Embryonic facial prominence (tissue), 1 donor: ENCODE measurements around the gene CACNG4.

Source experiments
- DNase-seq: peaks from one replicate; pipeline ENCODE4 v3.0.0-alpha.2; 2016; ENCODE audit errors: extremely low spot score

The CACNG4 gene

DNA sequence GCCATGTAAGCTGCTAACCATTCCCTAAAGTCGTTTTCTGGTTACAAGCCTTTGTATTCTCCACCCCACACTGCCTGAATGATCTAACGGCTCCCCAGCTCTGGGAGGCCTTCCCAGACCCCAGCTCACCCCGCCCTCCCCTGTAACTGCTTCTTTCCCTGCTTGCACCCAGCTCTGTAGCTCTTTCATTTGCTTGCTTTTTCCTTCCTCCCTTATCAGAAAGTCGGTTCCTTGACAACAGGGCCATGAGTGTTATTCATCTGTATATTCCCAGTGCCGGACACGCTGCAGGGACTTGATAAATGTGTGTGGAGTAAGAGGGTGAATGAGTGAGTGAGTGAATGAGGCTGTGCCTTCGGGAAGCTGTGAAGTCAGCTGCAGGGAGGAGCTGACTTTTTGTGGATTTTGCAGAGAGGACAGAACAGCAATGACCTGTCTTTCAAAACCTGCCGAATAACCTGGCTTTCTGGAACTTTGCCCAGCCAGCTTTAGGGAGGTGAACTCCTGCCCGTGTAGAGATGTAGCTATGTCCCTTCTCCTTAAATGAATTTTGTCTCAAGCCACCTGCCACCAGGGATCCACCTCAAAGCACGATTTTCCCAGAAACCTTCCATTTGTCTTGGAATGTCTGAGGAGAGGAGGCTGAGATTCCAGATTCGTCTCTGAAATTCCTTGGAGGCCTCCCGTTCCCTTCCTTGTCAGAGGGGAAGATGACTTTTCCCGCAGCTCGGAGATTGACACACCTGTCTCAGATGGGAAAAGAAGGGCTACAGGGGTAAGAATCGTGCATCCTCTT lies 20.0 kb upstream of the CACNG4 start:
- DNase-seq: no peak

DNA sequence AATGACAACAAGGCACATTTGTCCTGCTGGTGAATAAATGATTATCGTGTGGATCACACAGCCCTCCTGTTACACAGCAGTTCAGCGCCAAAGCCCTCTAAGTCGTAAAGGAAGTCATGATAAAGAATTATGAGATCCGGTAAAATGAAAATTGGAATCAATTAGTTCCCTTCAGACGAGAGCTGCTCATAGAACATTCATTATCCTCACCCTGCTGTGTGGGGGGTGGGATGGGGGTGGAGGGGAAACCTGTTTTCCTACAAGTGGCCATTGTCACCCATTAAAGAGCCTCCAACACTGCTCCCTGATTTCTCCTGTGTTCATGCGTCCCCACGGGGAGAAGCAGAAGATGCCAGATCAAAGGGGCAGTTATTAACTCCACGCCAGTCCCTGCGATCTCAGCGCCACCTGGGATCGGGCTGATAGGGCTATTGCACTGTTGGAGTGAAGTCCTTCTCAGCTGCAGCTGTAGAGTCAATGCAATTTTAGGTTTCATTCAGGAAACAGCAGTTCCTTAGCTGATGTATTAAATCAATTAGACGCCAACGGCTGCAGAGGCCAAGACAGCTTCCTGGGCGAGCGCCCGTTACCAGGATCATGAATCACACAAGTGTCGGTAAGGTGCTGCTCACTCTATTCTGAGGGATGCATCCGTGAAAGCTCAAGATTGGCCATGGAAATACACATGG lies 19.2 kb upstream of the CACNG4 start:
- no peak for DNase-seq

DNA sequence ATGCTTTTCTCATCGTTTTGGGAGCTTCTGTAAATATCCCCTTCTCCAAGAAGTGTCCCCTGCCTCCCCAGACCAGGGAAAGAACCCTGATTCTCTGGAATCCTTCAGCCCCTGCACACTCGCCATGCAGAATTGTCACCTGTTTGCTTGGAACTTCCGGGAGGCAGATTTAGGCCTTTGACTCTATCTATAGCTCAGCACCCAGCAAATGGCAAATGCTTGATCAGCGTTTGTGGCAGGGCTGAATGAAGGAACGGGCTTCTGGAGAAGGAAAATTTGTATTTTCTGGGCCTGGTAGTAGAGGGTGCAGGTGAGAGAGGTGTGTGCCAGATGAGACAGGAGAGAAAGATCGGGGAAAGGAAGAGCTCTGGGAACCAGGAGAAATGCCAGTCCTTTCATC lies 18.3 kb upstream of the CACNG4 start:
- DNase-seq: no peak

DNA sequence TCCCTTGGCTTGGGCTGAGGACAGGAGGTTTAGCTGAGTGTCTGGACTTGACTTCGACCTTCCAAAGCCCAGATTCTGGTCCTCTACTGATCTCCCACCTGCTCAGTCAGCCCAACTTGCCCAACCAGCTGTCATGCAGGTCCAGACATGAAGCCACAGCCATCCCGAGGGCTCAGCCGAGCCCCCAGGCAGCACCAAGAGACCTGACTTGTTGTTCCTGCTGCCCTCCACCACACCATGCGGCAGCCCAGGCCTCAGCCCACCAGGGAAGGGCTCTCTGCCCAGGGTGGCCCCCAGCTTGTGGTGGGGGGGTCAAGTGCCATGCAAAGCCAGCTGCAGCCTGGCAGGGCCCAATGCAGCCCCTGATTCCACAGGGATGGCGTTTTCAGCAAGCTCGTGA lies 17.2 kb upstream of the CACNG4 start:
- DNase-seq: no peak

DNA sequence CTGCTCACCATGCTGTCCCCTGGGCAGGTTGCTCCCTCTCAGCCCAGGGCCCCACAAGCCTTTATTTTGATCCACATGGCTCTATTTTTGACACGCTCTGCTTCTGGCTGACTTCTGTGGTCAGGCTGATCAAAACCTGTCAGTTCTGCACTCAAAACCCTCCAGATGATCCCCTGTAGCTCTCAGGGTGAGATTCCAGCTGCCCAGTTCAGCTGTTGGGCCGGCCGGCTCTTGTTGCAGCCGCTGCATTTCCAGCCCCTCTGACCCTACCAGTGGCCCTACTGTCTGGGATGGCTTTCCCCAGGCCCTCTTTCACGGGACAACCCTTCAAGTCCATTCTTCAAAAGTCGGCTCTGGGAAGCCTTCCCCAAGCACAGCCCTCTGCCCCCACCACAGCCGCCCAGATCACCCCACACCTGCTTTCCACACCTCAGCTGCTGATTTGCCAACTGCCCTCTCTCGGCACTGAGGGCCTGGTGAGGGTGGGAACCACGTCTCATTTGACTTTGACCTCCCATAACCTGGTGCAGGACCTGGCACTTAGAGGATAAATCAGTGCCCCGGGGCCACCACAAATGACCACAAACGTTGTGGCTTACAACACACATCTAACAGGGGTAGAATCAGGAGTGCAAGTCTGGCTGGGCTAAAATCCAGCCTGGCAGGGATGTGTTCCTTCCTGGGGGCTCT lies 16.3 kb upstream of the CACNG4 start:
- no peak for DNase-seq

DNA sequence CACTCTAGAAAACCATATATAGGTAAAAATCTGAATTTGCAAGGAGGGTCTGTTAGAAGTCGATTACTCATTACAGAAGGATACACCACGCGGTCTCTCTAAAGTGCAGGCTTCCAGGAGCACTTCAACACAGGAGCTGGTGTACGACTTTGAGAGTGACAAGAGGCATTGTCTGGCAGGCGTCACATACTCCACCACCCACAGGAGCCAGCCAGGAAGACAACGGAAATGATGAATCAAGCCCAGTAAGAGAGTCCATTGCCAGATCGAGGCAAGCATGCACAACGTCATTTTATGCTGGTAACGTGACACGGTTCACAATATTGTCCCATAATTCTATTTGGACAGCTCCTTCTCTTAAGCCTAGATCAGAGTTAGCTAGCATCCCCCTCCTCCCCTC lies 15.0 kb upstream of the CACNG4 start:
- no peak for DNase-seq

DNA sequence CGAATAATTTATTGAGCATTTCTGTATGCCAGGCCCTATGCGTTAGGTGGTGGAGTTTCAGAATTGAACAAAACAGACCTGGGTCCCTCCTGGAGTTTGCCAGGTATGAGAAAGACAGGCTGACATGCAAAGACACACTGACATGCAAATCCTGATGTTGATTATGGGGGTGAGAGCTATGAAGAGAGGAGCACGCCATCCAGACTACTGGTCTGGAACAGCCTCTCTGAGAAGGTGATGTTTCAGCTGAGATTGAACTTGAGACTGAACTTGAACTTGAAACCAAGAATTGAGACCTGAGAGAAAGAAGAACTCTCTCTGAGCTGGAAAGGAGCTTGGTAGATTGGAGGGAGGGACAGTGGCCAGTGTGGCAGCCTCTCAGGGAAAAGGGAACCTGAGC lies 14.2 kb upstream of the CACNG4 start:
- no peak for DNase-seq

DNA sequence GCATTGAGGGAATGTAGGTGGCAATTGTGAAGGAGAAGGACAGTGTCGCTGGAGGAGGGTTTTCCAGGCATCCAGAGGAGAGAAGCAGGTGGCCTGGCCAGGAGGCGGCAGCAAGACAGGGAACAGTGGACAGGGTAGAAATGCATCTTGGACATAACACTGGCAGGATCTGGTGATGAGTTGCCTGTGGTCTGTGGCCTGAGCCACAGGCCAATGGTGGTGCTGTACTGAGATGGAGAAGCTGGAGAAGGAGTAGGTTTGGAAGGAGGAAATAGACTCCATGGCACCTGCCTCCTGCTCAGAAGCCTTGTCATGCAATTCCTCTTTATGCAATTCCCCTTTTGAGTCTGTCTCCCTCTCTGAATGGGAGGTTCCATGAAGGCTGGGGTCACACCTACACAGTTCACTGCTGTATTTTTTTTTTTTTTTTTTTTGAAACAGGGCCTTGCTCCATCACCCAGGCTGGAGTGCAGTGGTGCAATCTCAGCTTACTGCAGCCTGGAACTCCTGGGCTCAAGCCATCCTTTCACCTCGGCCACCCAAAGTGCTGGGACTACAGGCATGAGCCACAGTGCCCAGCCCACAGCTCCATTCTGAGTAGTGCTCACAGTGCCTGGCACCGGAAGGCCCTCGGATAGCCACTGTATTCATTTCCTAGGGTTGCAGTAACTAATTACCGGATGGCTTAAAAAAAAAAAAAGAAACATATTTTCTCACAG lies 13.5 kb upstream of the CACNG4 start:
- DNase-seq: no peak

DNA sequence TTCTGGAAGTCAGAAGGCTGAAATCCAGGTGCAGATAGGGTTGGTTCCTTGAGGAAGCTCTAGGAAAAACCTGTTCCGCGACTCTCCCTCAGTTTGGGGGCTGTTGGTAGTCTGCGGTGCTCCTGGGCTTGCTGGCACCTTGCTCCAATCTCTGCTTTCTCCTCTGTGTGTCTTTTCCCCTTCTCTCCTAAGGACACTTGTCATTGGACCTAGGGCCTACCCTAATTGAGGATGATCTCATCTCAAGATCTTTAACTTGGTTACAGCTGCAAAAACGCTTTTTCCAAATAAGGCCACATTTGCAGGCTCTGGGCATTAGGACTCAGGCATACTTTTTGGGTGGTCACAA lies 12.9 kb upstream of the CACNG4 start:
- DNase-seq: no peak

DNA sequence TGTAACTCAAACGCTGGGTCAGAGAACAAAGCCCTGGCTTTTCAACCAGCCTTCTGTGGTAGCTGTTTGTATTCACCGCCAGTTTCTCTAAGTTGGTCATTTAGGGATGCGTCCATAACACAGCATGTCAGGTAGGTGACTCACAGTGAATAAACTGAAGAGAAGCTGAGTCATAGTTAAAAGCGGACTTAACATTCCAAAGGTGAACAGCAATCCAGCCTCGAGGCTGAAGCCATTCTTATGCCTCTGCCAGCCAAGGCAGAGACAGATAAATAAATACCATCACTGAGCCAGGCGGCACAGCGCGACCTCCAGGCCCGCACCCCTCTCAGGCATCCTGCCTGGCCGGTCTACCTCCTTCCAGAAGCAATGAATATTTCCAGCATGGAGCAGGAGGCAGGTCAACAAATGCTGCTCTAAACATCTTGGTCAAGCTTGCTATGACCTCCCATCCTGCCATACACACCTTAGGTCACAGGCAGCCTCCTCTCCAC lies 12.4 kb upstream of the CACNG4 start:
- no peak for DNase-seq

DNA sequence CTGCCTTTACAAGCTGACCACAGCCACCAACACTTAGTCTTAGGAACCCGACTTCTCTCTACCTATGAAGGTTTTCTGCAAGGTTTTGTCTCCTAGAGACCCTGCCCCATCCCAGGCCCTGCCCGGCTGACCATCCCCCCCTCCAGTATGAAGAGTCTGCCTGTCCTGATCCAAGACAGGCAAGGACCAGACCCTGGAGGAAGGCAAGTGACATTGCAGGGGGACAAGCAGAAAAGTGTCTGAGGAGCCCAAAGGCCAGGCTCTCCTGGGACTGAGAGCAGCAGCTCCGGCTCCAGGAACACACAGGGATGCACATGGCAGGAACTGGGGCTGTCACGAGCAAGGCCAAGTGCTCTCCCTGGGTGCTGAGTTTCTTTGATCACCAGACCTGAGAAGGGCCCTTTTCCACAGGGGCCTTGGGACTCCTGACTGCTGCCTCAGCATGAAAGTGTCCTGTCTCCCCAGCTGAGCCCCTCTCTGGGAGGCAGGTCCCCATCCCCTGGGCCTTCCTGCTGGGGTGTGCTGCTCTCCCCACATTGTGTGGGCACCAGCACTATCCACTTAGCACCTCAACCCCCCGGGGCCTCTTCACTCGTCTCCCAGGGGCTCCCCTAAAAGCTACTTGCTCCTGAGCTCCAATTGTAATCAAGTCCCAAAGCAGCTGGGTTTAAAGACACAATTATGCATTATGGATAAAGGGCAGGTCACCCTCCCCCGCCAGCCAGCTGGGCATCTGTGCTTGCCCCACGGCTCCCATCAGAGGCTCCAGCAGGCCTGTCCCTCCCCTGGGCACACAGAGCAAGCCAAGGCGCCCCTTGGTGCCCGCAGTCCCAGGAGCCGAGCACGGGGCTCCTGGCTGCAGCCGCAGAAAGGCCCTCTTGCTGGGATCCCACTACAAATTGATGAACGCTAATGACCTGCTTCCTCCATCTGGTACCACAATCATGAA lies 11.6 kb upstream of the CACNG4 start:
- DNase-seq: no peak

DNA sequence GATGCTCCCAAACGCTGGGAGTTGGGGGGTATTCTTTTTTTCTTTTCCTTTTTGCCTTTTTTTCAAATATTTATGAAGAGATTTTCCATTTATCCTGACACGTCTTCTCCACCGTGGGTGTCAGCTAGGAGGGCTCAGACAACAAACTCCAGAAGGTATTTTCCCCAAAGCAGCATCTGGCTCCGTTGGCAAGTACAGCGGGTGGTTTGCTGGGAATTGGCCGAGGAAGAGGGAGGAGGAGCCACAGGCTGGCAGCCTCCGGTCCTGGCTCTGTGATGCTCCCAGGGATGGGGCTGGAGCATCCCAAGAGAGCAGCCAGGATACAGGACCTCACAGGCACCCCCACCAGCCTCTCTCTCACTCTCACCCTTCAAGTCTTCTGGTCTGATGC lies 10.9 kb upstream of the CACNG4 start:
- no peak for DNase-seq

DNA sequence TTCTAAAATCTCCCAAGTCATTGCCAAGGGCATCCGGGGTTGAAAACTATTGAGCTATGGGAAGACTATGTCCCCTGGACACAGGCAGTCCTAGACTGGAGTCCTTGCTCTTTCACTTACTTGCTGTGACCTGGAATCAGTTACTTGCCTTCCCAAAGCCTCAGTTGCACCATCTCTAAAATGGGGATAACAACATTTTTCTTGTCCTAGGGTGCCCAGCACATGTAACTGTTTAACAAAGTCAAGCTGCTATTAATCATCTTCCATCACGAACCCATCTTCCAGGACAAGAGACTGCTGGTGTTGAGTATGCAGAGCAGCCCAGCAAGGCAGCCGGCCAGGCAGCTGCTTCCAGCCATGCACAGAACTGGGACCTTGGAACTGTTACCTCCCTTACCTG lies 9.9 kb upstream of the CACNG4 start:
- no peak for DNase-seq

DNA sequence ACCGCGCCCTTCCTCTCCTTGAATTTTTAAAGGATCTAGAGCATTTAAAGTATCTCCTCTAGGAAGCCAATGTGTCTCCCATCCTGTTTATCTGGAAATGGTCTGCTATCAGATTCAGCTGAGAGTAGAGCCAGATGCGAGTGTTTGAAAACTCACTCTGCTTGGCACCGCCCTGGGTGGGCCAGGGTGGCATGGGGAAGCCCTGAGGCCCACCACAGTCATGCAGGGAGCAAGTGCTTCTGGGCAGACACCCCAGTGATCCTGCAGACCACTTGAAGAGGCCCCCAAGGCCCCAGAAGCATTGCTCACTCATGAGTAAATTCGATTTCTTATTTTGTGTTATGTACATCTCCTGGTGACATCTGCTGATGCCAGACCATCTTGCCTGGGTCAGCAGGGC lies 8.7 kb upstream of the CACNG4 start:
- no peak for DNase-seq

DNA sequence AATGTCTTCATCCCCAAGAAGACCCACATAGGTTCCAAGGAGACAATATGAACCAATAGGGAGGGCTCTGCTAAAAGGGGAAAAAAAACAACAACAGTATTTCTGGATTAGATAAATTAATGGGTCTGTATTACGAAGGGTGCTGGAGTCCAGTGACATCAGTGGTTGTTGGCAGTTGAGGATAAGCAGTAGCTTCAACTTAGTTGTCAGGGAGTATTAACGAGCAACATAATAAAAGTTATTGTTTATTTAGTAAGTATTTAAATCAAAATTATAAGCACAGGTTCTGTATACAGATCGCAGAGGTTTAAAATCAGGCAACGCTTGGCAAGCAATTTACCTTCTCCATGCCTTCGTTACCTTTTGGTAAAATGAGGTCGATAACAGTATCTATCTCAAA lies 7.6 kb upstream of the CACNG4 start:
- DNase-seq: no peak

DNA sequence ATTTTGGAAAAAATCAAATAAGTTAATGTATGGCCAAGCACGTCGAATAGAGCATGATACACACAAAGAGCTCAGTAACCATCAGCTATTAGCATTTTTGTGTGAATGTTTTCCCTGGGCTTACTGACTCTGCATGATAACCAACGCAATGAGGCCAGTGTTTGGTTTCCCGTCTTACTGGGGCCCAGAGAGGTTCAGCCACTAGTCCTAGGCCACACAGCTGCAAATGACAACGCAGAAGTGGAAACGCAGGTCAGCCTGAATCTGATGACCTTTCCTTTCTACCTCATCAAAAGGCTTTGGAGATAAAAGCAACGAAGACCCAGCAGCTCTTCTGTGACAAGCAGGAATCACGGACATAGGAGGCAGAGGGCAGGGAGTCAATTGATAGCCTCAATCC lies 7.2 kb upstream of the CACNG4 start:
- no peak for DNase-seq

DNA sequence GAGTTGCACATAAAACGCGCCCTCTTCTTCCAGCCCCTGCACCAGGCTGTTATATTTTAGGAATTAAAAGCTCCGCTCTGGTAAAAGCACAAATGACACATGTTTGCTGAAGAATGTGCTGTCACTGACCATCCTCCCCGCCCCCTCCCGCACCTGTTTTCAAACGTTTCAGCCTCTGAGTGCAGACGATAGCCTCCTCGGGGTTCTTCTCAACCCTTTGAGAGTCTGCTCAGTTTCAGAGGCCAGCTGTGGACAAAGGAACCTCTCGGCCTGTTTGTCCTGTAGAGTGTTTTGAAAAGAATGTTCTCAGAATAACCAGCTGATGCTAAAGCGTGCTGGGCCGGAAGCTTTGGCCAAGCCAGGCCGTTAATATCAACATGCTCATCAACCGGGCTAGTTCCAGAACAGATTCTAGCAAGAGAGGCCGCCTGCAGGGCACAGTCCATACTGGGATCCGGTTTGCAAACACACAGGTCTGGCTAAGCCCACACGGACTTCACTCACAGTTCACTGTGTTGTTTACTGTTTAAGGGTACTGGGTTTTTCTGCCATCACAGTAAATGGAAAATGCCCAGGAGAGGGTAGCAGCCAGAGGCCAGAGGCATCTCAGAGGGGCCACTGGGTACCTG lies 6.4 kb upstream of the CACNG4 start:
- DNase-seq: no peak

DNA sequence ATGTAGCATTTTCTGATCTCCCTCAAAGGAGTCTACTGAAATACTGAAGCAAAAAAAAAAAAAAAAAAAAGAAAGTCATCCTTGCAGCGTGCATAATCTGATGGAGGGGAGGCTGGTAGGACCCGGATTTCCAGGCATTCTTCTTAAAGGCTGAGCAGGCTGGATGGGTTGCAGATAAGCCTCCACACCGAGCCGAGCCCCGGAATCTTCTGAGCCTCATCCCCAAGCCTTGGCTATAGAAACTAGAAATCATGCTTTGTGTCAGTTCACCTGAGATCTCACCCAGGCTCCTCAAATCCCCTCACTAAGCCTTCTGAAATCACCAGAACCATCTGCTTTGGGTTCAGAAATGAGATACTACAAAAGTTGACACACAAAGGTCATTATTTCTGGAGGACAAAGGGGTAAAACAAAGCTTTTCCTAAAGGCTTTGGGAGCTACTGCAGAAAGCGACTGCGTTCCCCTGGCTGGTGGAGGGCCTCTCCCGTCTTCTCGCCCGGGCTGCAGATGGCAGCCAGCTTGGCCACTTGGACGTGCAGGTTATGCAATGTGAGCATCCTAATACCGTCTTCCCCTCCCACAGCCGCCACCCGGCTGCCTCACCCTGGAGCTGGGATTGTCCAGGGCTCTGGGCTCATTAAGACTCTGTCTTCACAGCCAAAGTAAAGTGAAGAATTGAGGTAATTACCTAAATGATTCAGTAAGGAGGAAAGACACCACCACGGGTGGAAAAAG lies 4.7 kb upstream of the CACNG4 start:
- DNase-seq: no peak

DNA sequence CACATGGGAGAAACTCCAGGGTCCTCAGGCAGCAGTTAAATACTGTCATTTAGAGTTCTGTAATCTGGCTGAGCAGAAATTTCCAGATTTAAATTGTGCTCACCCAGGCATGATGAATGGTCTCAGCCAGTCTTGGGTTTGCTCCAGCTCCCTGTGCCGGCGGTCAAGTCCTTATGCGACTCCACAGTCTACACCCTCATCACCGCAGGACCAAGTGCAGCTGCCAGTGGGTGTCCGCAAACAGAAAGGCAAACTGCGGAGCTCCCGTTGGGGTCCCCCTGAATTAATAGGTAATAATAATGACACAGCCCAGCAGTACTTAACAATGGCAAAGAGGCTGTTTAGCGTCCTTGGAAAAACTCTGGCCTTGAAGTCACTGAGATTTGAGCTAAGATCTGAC lies 3.9 kb upstream of the CACNG4 start:
- DNase-seq: no peak

DNA sequence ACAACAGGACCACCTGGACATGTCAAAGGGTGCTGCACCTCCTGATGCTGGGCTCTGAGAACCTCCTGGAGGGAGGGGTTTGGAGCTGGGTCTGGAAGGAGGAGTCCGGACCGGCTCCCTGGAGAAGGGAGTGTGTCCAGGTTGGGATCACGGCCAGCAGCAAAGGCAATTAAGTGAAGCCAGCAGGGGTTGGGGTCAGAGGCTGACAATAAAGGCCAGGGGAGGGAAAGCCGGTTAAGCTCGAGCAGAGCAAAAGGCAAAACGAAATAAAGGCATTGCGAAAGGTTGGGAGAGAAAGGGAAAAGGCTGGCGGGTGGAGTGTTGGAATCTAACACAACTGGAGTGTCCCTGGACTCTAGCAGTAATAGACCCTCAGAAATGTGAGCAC lies 992 bp upstream of the CACNG4 start:
- DNase-seq: no peak
